SK-N-SH treated with all-trans-retinoic acid at 6 μM for 48 hours (cell line): ENCODE data around the gene PHPT1.

Experiments used
- ARNTL ChIP-seq: fragments of 450-650 bp; formaldehyde crosslinking; IDR thresholded peaks from 2 replicates; pipeline ENCODE4 v1.5.0; 2020; ENCODE audit warnings: low read depth, mild to moderate bottlenecking, moderate library complexity, borderline replicate concordance
- CSDC2 ChIP-seq: fragments of 250-450 bp; sonication (Bioruptor Pico); IDR thresholded peaks from 2 replicates; pipeline ENCODE4 v1.5.0; 2020; ENCODE audit warnings: mild to moderate bottlenecking, moderate library complexity
- GLIS3 ChIP-seq: fragments of 250-450 bp; sonication (Bioruptor Pico); IDR thresholded peaks from 2 replicates; pipeline ENCODE4 v1.5.0; 2020; ENCODE audit warnings: mild to moderate bottlenecking, moderate library complexity
- OSR1 ChIP-seq: fragments of 250-450 bp; sonication (Bioruptor Pico); IDR thresholded peaks from 2 replicates; pipeline ENCODE4 v1.8.0; 2022; ENCODE audit warnings: moderate library complexity, mild to moderate bottlenecking, inconsistent platforms
- TOX ChIP-seq: fragments of 250-450 bp; sonication (Bioruptor Pico); IDR thresholded peaks from 2 replicates; pipeline ENCODE4 v1.8.0; 2021; ENCODE audit warnings: mild to moderate bottlenecking, moderate library complexity, borderline replicate concordance
- ZFP3 ChIP-seq: fragments of 250-450 bp; sonication (Bioruptor Pico); IDR thresholded peaks from 2 replicates; pipeline ENCODE4 v1.5.0; 2020; ENCODE audit warnings: mild to moderate bottlenecking, moderate library complexity
- ZFP30 ChIP-seq: fragments of 450-650 bp; formaldehyde crosslinking; IDR thresholded peaks from 2 replicates; pipeline ENCODE4 v1.5.0; 2022; ENCODE audit warnings: mild to moderate bottlenecking, moderate library complexity
- ZNF8 ChIP-seq: fragments of 450-650 bp; formaldehyde crosslinking; IDR thresholded peaks from 2 replicates; pipeline ENCODE4 v1.5.0; 2020; ENCODE audit warnings: mild to moderate bottlenecking, moderate library complexity
- TF ChIP-seq, protein P1 (sequence below): fragments of 250-450 bp; sonication (Bioruptor Pico); IDR thresholded peaks from 2 replicates; pipeline ENCODE4 v1.5.1; 2021; ENCODE audit warnings: mild to moderate bottlenecking, moderate library complexity
- TF ChIP-seq, protein P2 (sequence below): fragments of 250-450 bp; sonication (Bioruptor Pico); IDR thresholded peaks from 2 replicates; pipeline ENCODE4 v1.8.0; 2020; ENCODE audit warnings: mild to moderate bottlenecking, moderate library complexity, borderline replicate concordance

DNA sequence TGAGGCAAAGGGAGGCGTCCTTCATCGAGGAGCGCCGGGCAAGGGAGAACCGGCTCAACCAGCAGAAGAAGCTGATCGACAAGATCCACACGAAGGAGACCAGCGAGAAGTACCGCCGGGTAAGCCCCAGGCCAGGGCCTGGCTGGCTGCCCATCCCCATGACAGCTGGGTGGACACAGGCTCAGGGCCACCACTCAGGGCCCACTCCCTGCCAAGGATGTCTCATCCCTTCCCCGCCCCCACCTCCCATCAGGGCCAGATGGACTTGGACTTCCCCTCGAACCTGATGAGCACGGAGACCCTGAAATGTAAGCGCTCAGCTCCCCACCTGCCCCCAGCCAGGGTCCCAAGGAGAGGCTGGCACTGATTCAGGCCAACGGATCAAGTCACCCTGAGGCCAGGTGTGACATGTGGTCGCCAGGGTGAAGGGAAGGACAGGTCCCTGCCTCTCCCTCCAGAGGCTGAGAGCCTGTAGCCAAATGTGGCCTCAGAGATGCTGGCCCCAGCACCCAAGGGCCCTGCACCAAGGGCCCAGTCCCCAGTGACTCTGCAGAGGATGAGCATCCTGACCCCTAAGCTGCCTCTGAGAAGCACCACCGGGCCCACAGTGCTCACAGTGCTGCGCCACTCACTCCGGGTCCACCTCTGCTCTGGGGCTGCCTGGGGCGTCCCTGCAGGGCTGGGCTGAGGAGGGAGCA is 44.6 kb upstream of the PHPT1 start:
- no peak for TF ChIP-seq ZFP3 (CRISPR knock-in tag)
- TF ChIP-seq, protein P1, sequence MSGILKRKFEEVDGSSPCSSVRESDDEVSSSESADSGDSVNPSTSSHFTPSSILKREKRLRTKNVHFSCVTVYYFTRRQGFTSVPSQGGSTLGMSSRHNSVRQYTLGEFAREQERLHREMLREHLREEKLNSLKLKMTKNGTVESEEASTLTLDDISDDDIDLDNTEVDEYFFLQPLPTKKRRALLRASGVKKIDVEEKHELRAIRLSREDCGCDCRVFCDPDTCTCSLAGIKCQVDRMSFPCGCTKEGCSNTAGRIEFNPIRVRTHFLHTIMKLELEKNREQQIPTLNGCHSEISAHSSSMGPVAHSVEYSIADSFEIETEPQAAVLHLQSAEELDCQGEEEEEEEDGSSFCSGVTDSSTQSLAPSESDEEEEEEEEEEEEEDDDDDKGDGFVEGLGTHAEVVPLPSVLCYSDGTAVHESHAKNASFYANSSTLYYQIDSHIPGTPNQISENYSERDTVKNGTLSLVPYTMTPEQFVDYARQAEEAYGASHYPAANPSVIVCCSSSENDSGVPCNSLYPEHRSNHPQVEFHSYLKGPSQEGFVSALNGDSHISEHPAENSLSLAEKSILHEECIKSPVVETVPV (CRISPR knock-in tag) = no peak
- no peak for TF ChIP-seq ARNTL (CRISPR knock-in tag)
- no peak for TF ChIP-seq TOX (CRISPR knock-in tag)
- TF ChIP-seq OSR1 (CRISPR knock-in tag) = no peak
- TF ChIP-seq, protein P2, sequence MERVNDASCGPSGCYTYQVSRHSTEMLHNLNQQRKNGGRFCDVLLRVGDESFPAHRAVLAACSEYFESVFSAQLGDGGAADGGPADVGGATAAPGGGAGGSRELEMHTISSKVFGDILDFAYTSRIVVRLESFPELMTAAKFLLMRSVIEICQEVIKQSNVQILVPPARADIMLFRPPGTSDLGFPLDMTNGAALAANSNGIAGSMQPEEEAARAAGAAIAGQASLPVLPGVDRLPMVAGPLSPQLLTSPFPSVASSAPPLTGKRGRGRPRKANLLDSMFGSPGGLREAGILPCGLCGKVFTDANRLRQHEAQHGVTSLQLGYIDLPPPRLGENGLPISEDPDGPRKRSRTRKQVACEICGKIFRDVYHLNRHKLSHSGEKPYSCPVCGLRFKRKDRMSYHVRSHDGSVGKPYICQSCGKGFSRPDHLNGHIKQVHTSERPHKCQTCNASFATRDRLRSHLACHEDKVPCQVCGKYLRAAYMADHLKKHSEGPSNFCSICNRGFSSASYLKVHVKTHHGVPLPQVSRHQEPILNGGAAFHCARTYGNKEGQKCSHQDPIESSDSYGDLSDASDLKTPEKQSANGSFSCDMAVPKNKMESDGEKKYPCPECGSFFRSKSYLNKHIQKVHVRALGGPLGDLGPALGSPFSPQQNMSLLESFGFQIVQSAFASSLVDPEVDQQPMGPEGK (CRISPR knock-in tag) = no peak
- TF ChIP-seq GLIS3 (CRISPR knock-in tag) = no peak
- no peak for TF ChIP-seq ZFP30
- no peak for TF ChIP-seq ZNF8 (CRISPR knock-in tag)
- TF ChIP-seq CSDC2 (CRISPR knock-in tag) = no peak
